DOHH2 (cell line): Measurements from ENCODE around the gene PDE4D.

ENCODE experiments used
- CTCF ChIP-seq: fragments of 200-600 bp; sonication (generic); IDR thresholded peaks from one replicate; pipeline ENCODE4 v1.5.1; 2014; ENCODE audit warnings: antibody characterized with exemption, mild to moderate bottlenecking, low read depth, low read length; ENCODE audit not compliant: poor library complexity, severe bottlenecking
- EZH2phosphoT487 ChIP-seq: fragments of 200-600 bp; sonication (generic); IDR thresholded peaks from 2 replicates; pipeline ENCODE4 v1.6.1; 2017; ENCODE audit warnings: borderline replicate concordance, mild to moderate bottlenecking, antibody characterized with exemption, low read length, moderate library complexity, mixed read lengths

GRCh38 chr5:59416026-59416425, 477.5 kb downstream of the PDE4D start:
- no peak for TF ChIP-seq CTCF
- TF ChIP-seq EZH2phosphoT487: no peak
